HG03139 (cell line): ENCODE measurements around the gene MED27.
"Not testable (repeated sequence)": the region's sequence is repeated elsewhere in the genome, so short reads cannot be mapped to it uniquely, and the experiment has no call there.

Experiments
- ATAC-seq: cut with Tn5 transposase; IDR thresholded peaks from one replicate; pipeline ENCODE4 v1.9.1; 2021; ENCODE audit not compliant: unreplicated experiment

Gene MED27

GRCh38 chr9:131927091-131927490 is 152.6 kb downstream of the MED27 start:
- no peak for ATAC-seq

GRCh38 chr9:131926360-131926922 is 153.2 kb downstream of the MED27 start:
- no peak for ATAC-seq

GRCh38 chr9:131925677-131926177 is 153.9 kb downstream of the MED27 start:
- no peak for ATAC-seq

GRCh38 chr9:131923766-131924165 is 155.9 kb downstream of the MED27 start:
- no peak for ATAC-seq

GRCh38 chr9:131923132-131923671 is 156.5 kb downstream of the MED27 start:
- no peak for ATAC-seq

- ATAC-seq, result not testable (repeated sequence)
Measured at GRCh38 chr9:131921635-131922034, 158.0 kb downstream of the MED27 start.

- no peak for ATAC-seq
Measured at GRCh38 chr9:131919216-131919615, 160.5 kb downstream of the MED27 start.

GRCh38 chr9:131918481-131918880 is 161.2 kb downstream of the MED27 start:
- ATAC-seq, result no peak

- ATAC-seq, result no peak
Measured at GRCh38 chr9:131917009-131917408, 162.7 kb downstream of the MED27 start.

- ATAC-seq, result no peak
Measured at GRCh38 chr9:131915181-131915580, 164.5 kb downstream of the MED27 start.

GRCh38 chr9:131912671-131913070 is 167.0 kb downstream of the MED27 start:
- ATAC-seq, result no peak

- ATAC-seq, result no peak
Measured at GRCh38 chr9:131912069-131912468, 167.6 kb downstream of the MED27 start.

GRCh38 chr9:131910572-131910971 is 169.1 kb downstream of the MED27 start:
- ATAC-seq, result no peak

GRCh38 chr9:131905144-131905543 is 174.5 kb downstream of the MED27 start:
- no peak for ATAC-seq

- ATAC-seq, result no peak
Measured at GRCh38 chr9:131899296-131900228, 180.1 kb downstream of the MED27 start.

- no peak for ATAC-seq
Measured at GRCh38 chr9:131892902-131893500, 186.7 kb downstream of the MED27 start.

- ATAC-seq, result no peak
Measured at GRCh38 chr9:131892162-131892707, 187.4 kb downstream of the MED27 start.

GRCh38 chr9:131891598-131891997 is 188.1 kb downstream of the MED27 start:
- no peak for ATAC-seq

- no peak for ATAC-seq
Measured at GRCh38 chr9:131889437-131890251, 190.0 kb downstream of the MED27 start.

- ATAC-seq, result no peak
Measured at GRCh38 chr9:131888923-131889322, 190.7 kb downstream of the MED27 start.
